Osteocyte (in vitro differentiated cells): Measurements from ENCODE around the gene TMEM178B. TPM values are rescaled to one million over a fixed set of nuclear protein-coding genes. Genes with fewer than 3 reads are reported as not detected.

Source experiments
- DNase-seq: peaks from one replicate; pipeline ENCODE4 v3.0.0; 2021; ENCODE audit warnings: mixed read lengths; ENCODE audit not compliant: unreplicated experiment; ENCODE audit errors: extremely low spot score
- H3K27ac Mint-ChIP-seq: one replicate; pipeline ENCODE4 v1.8.0; 2021; ENCODE audit warnings: mild to moderate bottlenecking, mixed read lengths; ENCODE audit not compliant: unreplicated experiment
- H3K27me3 Mint-ChIP-seq: one replicate; pipeline ENCODE4 v1.8.0; 2021; ENCODE audit warnings: mixed read lengths; ENCODE audit not compliant: unreplicated experiment
- H3K36me3 Mint-ChIP-seq: one replicate; pipeline ENCODE4 v1.8.0; 2021; ENCODE audit warnings: mixed read lengths; ENCODE audit not compliant: unreplicated experiment
- H3K4me1 Mint-ChIP-seq: one replicate; pipeline ENCODE4 v1.8.0; 2021; ENCODE audit warnings: mixed read lengths; ENCODE audit not compliant: unreplicated experiment
- H3K4me3 Mint-ChIP-seq: one replicate; pipeline ENCODE4 v1.8.0; 2021; ENCODE audit warnings: mild to moderate bottlenecking, moderate library complexity, mixed read lengths; ENCODE audit not compliant: unreplicated experiment
- H3K9me3 Mint-ChIP-seq: one replicate; pipeline ENCODE4 v1.8.0; 2021; ENCODE audit warnings: mixed read lengths; ENCODE audit not compliant: unreplicated experiment
- total RNA-seq: library from RNA; stranded (reverse); gene quantifications from 2 replicates; pipeline ENCODE4 v1.2.1, GENCODE V29; 2021
- TF ChIP-seq, protein P1 (sequence below): fragments of 200-600 bp; sonication (generic); IDR thresholded peaks from 2 replicates; pipeline ENCODE4 v1.5.0; 2021; ENCODE audit warnings: antibody characterized with exemption, mild to moderate bottlenecking, moderate library complexity

TMEM178B gene
- total RNA-seq, 1 donor from 2014 or later: 0.70 TPM

DNA sequence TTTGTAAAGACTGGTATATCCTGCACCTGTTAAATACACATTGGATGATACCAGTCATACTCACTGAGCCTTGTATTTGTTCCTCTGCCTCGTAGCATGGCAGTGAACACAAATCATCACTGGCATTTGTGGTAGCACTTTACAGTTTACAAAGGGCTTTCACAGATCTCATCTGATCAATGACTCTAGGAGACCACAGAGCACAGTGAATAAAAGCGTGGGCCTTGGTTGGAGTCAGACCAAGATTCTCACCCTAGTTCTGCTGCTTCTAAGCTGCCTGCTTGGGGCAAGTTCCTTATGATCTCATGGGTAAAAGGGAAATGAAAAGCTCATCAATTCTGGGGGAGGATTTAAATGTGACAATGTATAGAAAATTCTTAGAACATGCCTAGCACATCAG is 347.4 kb downstream of the TMEM178B start:
- Mint-ChIP-seq H3K27me3 (no peaks in the 10 kb centered on the region), H3K9me3 (peaks cover 4% of the 10 kb centered on the region), H3K4me3 (no peak overlapping the region), H3K36me3 (no peaks in the 10 kb centered on the region), H3K27ac (no peak overlapping the region), H3K4me1 (no peaks in the 10 kb centered on the region)
- TF ChIP-seq, protein P1, sequence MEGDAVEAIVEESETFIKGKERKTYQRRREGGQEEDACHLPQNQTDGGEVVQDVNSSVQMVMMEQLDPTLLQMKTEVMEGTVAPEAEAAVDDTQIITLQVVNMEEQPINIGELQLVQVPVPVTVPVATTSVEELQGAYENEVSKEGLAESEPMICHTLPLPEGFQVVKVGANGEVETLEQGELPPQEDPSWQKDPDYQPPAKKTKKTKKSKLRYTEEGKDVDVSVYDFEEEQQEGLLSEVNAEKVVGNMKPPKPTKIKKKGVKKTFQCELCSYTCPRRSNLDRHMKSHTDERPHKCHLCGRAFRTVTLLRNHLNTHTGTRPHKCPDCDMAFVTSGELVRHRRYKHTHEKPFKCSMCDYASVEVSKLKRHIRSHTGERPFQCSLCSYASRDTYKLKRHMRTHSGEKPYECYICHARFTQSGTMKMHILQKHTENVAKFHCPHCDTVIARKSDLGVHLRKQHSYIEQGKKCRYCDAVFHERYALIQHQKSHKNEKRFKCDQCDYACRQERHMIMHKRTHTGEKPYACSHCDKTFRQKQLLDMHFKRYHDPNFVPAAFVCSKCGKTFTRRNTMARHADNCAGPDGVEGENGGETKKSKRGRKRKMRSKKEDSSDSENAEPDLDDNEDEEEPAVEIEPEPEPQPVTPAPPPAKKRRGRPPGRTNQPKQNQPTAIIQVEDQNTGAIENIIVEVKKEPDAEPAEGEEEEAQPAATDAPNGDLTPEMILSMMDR: no peak
- DNase-seq: no peak

DNA sequence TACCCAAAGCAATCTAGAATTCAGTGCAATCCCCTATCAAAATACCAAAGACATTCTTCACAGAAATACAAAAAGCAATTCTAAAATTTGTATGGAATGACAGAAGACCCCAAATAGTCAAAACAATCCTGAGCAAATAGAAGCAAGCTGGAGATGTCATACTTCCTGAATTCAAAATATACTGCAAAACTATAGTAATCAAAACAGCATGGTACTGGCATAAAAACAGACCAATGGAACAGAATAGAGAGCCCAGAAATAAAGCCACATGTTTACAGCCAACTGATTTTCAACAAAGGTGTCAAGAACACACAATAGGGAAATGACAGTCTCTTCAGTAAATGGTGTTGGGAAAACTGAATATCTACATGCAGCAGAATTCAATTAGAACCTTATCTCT is 353.3 kb downstream of the TMEM178B start:
- no peak overlapping the region for H3K27ac Mint-ChIP-seq
- peaks cover 11% of the 10 kb centered on the region for H3K27me3 Mint-ChIP-seq
- no peak overlapping the region for H3K4me3 Mint-ChIP-seq
- TF ChIP-seq, protein P1: no peak
- H3K36me3 Mint-ChIP-seq: no peaks in the 10 kb centered on the region
- no peak for DNase-seq
- peaks cover 14% of the 10 kb centered on the region for H3K9me3 Mint-ChIP-seq
- H3K4me1 Mint-ChIP-seq: no peaks in the 10 kb centered on the region

DNA sequence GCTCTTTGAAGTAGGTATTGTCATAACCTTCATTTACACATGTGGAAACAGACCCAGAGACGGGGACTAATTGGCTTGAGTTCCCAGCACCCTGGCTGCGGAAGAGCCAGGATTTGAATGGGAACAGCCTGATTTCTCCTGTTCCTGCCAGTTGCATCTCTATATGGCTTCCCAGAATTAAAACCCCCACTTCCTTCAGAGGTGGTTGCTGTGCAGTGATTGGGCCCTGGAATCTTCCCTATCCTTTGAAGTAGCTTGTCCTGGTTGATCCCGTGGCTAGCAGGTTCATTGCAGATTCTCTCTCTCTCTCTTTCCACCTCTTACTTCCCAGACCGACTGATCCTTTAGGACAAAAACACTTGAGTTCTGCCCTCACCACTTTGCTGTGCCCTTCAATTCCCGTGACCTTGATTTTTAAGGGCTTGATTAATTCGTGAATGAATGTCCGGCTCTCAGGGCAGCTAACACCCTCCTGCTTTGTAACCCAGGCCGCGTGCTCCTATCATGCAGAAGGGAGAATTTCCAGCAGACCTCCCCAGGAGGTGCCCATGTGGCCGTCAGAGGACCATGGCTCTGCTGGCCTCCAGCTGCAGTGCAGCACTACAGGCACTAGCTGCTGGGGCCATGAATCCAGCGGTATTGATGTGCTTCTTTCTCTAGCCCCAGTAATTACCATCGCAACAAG is 356.7 kb downstream of the TMEM178B start:
- peaks cover 11% of the 10 kb centered on the region for H3K27me3 Mint-ChIP-seq
- H3K27ac Mint-ChIP-seq: no peak overlapping the region
- H3K4me1 Mint-ChIP-seq: no peaks in the 10 kb centered on the region
- DNase-seq: no peak
- H3K4me3 Mint-ChIP-seq: no peak overlapping the region
- H3K9me3 Mint-ChIP-seq: peaks cover 14% of the 10 kb centered on the region
- TF ChIP-seq, protein P1: no peak
- H3K36me3 Mint-ChIP-seq: no peaks in the 10 kb centered on the region

DNA sequence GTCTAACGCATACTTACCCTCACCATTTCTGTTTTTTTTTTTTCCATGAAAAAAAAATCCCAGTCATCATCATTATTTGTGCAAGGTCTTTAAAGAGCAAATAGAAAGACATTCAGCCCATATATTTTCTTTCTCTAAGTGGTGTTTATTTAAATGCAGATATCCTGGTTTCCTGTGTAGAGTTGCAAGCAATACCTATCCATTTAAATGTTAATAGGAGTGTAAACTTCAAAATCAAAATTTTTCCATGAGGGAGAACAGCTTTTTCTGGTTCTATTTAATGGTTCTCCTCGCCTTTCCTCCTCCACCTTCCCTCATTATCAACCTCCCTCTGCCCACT is 357.2 kb downstream of the TMEM178B start:
- H3K27me3 Mint-ChIP-seq: peaks cover 11% of the 10 kb centered on the region
- H3K4me3 Mint-ChIP-seq: no peak overlapping the region
- no peak for DNase-seq
- H3K36me3 Mint-ChIP-seq: no peaks in the 10 kb centered on the region
- H3K9me3 Mint-ChIP-seq: peaks cover 12% of the 10 kb centered on the region
- H3K27ac Mint-ChIP-seq: no peak overlapping the region
- no peaks in the 10 kb centered on the region for H3K4me1 Mint-ChIP-seq
- TF ChIP-seq, protein P1: no peak

DNA sequence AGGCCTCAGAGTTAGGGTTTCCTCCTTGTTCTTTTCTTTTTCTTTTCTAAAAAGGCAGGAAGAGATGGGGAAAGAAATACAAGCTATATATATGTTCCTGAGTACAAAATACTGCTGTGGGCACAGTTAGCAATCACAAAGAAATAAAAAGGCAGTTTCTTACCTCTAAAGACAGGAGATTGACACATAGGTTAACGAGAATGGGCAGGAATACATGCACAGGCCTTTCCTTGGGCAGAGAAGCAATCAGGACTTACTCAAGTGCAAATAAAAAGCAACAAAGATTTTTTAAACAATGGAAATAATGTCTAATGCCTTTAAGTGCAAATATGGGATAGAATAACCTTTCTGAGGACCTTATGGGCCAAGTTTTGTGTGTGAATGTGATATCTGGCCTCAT is 357.8 kb downstream of the TMEM178B start:
- Mint-ChIP-seq H3K27me3 (peaks cover 11% of the 10 kb centered on the region), H3K27ac (no peak overlapping the region), H3K36me3 (no peaks in the 10 kb centered on the region), H3K4me1 (no peaks in the 10 kb centered on the region), H3K9me3 (peaks cover 8% of the 10 kb centered on the region), H3K4me3 (no peak overlapping the region)
- TF ChIP-seq, protein P1: no peak
- no peak for DNase-seq
